SK-N-SH (cell line): ENCODE results near the gene LSMEM2. TPM values are rescaled to one million over a fixed set of nuclear protein-coding genes. Genes with fewer than 3 reads are reported as not detected.

ENCODE experiments used
- CTCF ChIA-PET: fragments of 300-600, 350-600 bp; formaldehyde crosslinking; extraction: SDS; loops from one replicate; lab custom pipeline; 2021; lab: Yijun Ruan, JAX
- POLR2A ChIA-PET: fragments of 350-600 bp; sonication (Branson Sonifier 250); formaldehyde crosslinking; extraction: SDS; loops from one replicate; lab custom pipeline; 2020; ENCODE audit warnings: antibody characterized with exemption, inconsistent platforms; lab: Yijun Ruan, JAX
- DNase-seq: peaks from one replicate; pipeline ENCODE4 v3.0.0; 2012
- H2AFZ ChIP-seq: fragments of 200-600 bp; sonication (generic); 2 replicates; pipeline ENCODE4 v1.8.1; 2016; ENCODE audit warnings: antibody characterized with exemption, mild to moderate bottlenecking, low read depth
- H3F3A ChIP-seq: fragments of 200-600 bp; sonication (generic); replicated peaks from 2 replicates; pipeline ENCODE3; 2016; ENCODE audit warnings: antibody characterized with exemption, mild to moderate bottlenecking; ENCODE audit not compliant: insufficient read depth
- H3K27ac ChIP-seq, 2 experiments: fragments of 200-500 bp in 1 of 2; fragments of 200-600 bp in 1 of 2; sonication (Bioruptor generic) in 1 of 2; sonication (generic), shearing (Covaris generic) in 1 of 2; 2 replicates each; pipeline versions ENCODE4 v1.5.1 to v1.6.1; 2014 to 2016; ENCODE audit warnings: low read depth in 2 of 2, inconsistent platforms in 1 of 2, low read length in 1 of 2, mild to moderate bottlenecking in 1 of 2, mixed read lengths in 1 of 2
- H3K27me3 ChIP-seq: fragments of 200-600 bp; sonication (generic), shearing (Covaris generic); 2 replicates; pipeline ENCODE4 v1.6.1; 2016; ENCODE audit warnings: mixed run types; ENCODE audit not compliant: insufficient read depth
- H3K36me3 ChIP-seq, 2 experiments: fragments of 200-500 bp in 1 of 2; fragments of 200-600 bp in 1 of 2; sonication (Bioruptor generic) in 1 of 2; sonication (generic) in 1 of 2; replicated peaks in 1 of 2; 2 replicates each; pipeline versions ENCODE3 to v1.5.1; 2014 to 2016; ENCODE audit warnings: low read length in 1 of 2, mild to moderate bottlenecking in 1 of 2; ENCODE audit not compliant: insufficient read depth in 2 of 2, control insufficient read depth in 1 of 2
- H3K4me1 ChIP-seq, 2 experiments: fragments of 200-500 bp in 1 of 2; fragments of 200-600 bp in 1 of 2; sonication (Bioruptor generic) in 1 of 2; sonication (generic), shearing (Covaris generic) in 1 of 2; 2 replicates each; pipeline versions ENCODE4 v1.5.1 to v1.6.1; 2014 to 2016; ENCODE audit warnings: low read depth in 1 of 2, low read length in 1 of 2, mixed run types in 1 of 2; ENCODE audit not compliant: insufficient read depth in 2 of 2, control insufficient read depth in 1 of 2
- H3K4me2 ChIP-seq: fragments of 200-600 bp; sonication (generic), shearing (Covaris generic); 2 replicates; pipeline ENCODE4 v1.6.1; 2017; ENCODE audit warnings: mixed run types
- H3K4me3 ChIP-seq, 2 experiments: fragments of 200-500 bp in 1 of 2; fragments of 200-600 bp in 1 of 2; sonication (Bioruptor generic) in 1 of 2; sonication (generic), shearing (Covaris generic) in 1 of 2; 2 replicates each; pipeline versions ENCODE4 v1.5.1 to v1.8.1; 2014 to 2016; ENCODE audit warnings: low read depth in 2 of 2, inconsistent platforms in 1 of 2, low read length in 1 of 2, mild to moderate bottlenecking in 1 of 2, mixed read lengths in 1 of 2, moderate library complexity in 1 of 2
- H3K79me2 ChIP-seq: fragments of 200-600 bp; sonication (generic); 2 replicates; pipeline ENCODE4 v1.8.1; 2017; ENCODE audit warnings: mild to moderate bottlenecking; ENCODE audit not compliant: insufficient read depth
- H3K9ac ChIP-seq: fragments of 200-600 bp; sonication (generic); 2 replicates; pipeline ENCODE4 v1.6.1; 2017; ENCODE audit warnings: mixed run types
- H3K9me2 ChIP-seq: fragments of 200-600 bp; sonication (generic); 2 replicates; pipeline ENCODE4 v1.6.1; 2017; ENCODE audit warnings: mixed run types
- H3K9me3 ChIP-seq: fragments of 200-600 bp; sonication (generic); 2 replicates; pipeline ENCODE4 v1.6.1; 2017; ENCODE audit warnings: mixed run types, mild to moderate bottlenecking, moderate library complexity
- H4K20me1 ChIP-seq: fragments of 200-600 bp; sonication (generic); 2 replicates; pipeline ENCODE4 v1.6.1; 2017; ENCODE audit warnings: mild to moderate bottlenecking, mixed run types; ENCODE audit not compliant: insufficient read depth
- CHD2 ChIP-seq: fragments of 150-350 bp; IDR thresholded peaks from 2 replicates; pipeline ENCODE4 v1.6.1; 2018; ENCODE audit warnings: low read length; ENCODE audit not compliant: partially characterized antibody
- EZH2phosphoT487 ChIP-seq: fragments of 200-600 bp; sonication (generic); IDR thresholded peaks from 2 replicates; pipeline ENCODE4 v1.6.1; 2017; ENCODE audit warnings: low read depth, mixed run types, mild to moderate bottlenecking, antibody characterized with exemption, moderate library complexity, borderline replicate concordance
- FOSL2 ChIP-seq: IDR thresholded peaks from 2 replicates; pipeline ENCODE4 v1.4.0; 2012; ENCODE audit warnings: low read depth, mild to moderate bottlenecking, moderate library complexity, borderline replicate concordance
- FOXM1 ChIP-seq: IDR thresholded peaks from 2 replicates; pipeline ENCODE4 v1.4.0; 2012; ENCODE audit warnings: low read depth, mild to moderate bottlenecking
- GATA2 ChIP-seq: sonication (generic); formaldehyde crosslinking; IDR thresholded peaks from 2 replicates; pipeline ENCODE4 v1.5.0; 2020; ENCODE audit warnings: mild to moderate bottlenecking, missing genetic modification reagents
- JUND ChIP-seq: IDR thresholded peaks from 2 replicates; pipeline ENCODE4 v1.4.0; 2012
- MEF2A ChIP-seq: IDR thresholded peaks from 2 replicates; pipeline ENCODE4 v1.4.0; 2012; ENCODE audit warnings: low read depth, borderline replicate concordance
- NFIC ChIP-seq: IDR thresholded peaks from 2 replicates; pipeline ENCODE4 v1.4.0; 2012; ENCODE audit warnings: borderline replicate concordance
- NRF1 ChIP-seq: IDR thresholded peaks from 2 replicates; pipeline ENCODE4 v1.6.1; 2012; ENCODE audit warnings: low read depth, mild to moderate bottlenecking, low read length
- RCOR1 ChIP-seq: fragments of 150-350 bp; IDR thresholded peaks from 2 replicates; pipeline ENCODE4 v1.6.1; 2017; ENCODE audit warnings: antibody characterized with exemption, low read length
- RXRA ChIP-seq: IDR thresholded peaks from 2 replicates; pipeline ENCODE4 v1.4.0; 2012; ENCODE audit warnings: low read depth, mild to moderate bottlenecking, borderline replicate concordance
- SMC3 ChIP-seq: IDR thresholded peaks from 2 replicates; pipeline ENCODE4 v1.6.1; 2012; ENCODE audit warnings: low read depth, low read length, improper control_type of control experiment
- TAF1 ChIP-seq: IDR thresholded peaks from 2 replicates; pipeline ENCODE4 v1.6.1; 2012; ENCODE audit warnings: low read depth, mild to moderate bottlenecking, low read length, moderate library complexity, borderline replicate concordance
- TCF12 ChIP-seq: IDR thresholded peaks from 2 replicates; pipeline ENCODE4 v1.4.0; 2012
- YY1 ChIP-seq: IDR thresholded peaks from 2 replicates; pipeline ENCODE4 v1.4.0; 2012; ENCODE audit warnings: low read depth, mild to moderate bottlenecking
- WGBS: methylation state at CpG from one replicate; pipeline ENCODE4 v1.1.6; 2017; ENCODE audit warnings: low lambda C conversion rate; 5-methylcytosine and 5-hydroxymethylcytosine counted together
- polyA plus RNA-seq, 3 experiments: library from polyadenylated mRNA; depleted of rRNA; stranded (reverse); fragments of >200 nt; gene quantifications; 2 replicates each; pipeline ENCODE4 v1.2.3, GENCODE V29; 2012
- TF ChIP-seq, protein P1 (sequence below): IDR thresholded peaks from 2 replicates; pipeline ENCODE4 v1.4.0; 2012; ENCODE audit warnings: low read depth, borderline replicate concordance
- TF ChIP-seq, protein P2 (sequence below): fragments of 150-350 bp; IDR thresholded peaks from 2 replicates; pipeline ENCODE4 v1.6.1; 2017; ENCODE audit warnings: antibody characterized with exemption, low read length, low read depth, borderline replicate concordance
- TF ChIP-seq, protein P3 (sequence below): IDR thresholded peaks from 2 replicates; pipeline ENCODE4 v1.4.0; 2012; ENCODE audit warnings: low read depth, borderline replicate concordance

LSMEM2 gene
- 0.03 TPM in 1 of 2 replicates, not detected in the other for polyA plus RNA-seq (2012; rRNA removed)
- polyA plus RNA-seq (2012; cell fraction: cytosol; rRNA removed), result not detected in 2 replicates
- 0.13 and 0.21 TPM in 2 replicates for polyA plus RNA-seq (2012; cell fraction: nucleus; rRNA removed)

DNA sequence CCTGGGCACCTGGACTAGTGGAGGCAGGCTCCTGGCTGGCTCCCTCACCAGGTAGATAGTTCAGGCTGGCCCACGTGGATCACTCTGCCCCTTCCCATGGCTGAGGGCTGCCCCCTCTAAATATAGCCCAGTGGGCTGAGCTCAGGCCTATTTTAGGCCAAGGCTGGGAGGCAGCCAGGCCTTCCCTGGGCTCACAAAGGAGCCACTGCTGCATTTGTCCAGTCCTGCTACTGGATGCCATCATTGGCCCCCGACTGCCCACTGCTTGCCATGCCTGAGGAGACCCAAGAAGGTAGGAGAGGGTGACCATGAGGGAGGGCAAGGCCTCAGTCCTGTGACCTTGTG is at the start of gene LSMEM2:
Gene LSMEM2, plus strand, starts transcription at position 208 of the 345 bp plus-strand sequence. Its CDS starts 27 bp downstream, at position 235.
- TF ChIP-seq TAF1 (no peak), TCF12 (no peak), EZH2phosphoT487 (no peak), MEF2A (no peak), NRF1 (no peak), FOSL2 (no peak), GATA2 (no peak), SMC3 (no peak), FOXM1 (no peak), RXRA (no peak), CHD2 (no peak), RCOR1 (no peak), YY1 (no peak), NFIC (no peak), JUND (no peak)
- TF ChIP-seq, protein P1, sequence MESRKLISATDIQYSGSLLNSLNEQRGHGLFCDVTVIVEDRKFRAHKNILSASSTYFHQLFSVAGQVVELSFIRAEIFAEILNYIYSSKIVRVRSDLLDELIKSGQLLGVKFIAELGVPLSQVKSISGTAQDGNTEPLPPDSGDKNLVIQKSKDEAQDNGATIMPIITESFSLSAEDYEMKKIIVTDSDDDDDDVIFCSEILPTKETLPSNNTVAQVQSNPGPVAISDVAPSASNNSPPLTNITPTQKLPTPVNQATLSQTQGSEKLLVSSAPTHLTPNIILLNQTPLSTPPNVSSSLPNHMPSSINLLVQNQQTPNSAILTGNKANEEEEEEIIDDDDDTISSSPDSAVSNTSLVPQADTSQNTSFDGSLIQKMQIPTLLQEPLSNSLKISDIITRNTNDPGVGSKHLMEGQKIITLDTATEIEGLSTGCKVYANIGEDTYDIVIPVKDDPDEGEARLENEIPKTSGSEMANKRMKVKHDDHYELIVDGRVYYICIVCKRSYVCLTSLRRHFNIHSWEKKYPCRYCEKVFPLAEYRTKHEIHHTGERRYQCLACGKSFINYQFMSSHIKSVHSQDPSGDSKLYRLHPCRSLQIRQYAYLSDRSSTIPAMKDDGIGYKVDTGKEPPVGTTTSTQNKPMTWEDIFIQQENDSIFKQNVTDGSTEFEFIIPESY, result no peak
- TF ChIP-seq, protein P2, sequence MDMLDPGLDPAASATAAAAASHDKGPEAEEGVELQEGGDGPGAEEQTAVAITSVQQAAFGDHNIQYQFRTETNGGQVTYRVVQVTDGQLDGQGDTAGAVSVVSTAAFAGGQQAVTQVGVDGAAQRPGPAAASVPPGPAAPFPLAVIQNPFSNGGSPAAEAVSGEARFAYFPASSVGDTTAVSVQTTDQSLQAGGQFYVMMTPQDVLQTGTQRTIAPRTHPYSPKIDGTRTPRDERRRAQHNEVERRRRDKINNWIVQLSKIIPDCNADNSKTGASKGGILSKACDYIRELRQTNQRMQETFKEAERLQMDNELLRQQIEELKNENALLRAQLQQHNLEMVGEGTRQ, result no peak
- TF ChIP-seq, protein P3, sequence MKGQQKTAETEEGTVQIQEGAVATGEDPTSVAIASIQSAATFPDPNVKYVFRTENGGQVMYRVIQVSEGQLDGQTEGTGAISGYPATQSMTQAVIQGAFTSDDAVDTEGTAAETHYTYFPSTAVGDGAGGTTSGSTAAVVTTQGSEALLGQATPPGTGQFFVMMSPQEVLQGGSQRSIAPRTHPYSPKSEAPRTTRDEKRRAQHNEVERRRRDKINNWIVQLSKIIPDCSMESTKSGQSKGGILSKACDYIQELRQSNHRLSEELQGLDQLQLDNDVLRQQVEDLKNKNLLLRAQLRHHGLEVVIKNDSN, result no peak
- TF ChIP-seq, all 33 proteins: peak for 0
- no peak within 1 kb of the TSS for H2AFZ ChIP-seq
- H3K27me3 ChIP-seq, result 0 out of 2 replicates have a peak, but pooled peaks cover 16% of the 10 kb centered on the region
- no peaks in the 10 kb centered on the region for H3K9me3 ChIP-seq
- H3K27ac ChIP-seq, result no peak within 1 kb of the TSS
- POLR2A ChIA-PET, result interaction anchor here (1.2 kb wide), 1 partner anchor 19 kb away, joined by 4 read pairs; no protein-coding TSS in a partner anchor
- 57% methylated on average over 1 of the region's 2 CpGs for WGBS
- H3K4me2 ChIP-seq, result no peak within 1 kb of the TSS
- no peaks in the 10 kb centered on the region for H3K9me2 ChIP-seq
- no peak within 1 kb of the TSS for H3K9ac ChIP-seq
- H3F3A ChIP-seq, result peaks cover 9% of the 10 kb centered on the region
- peaks cover 0 to 7% of the 10 kb centered on the region in 2 experiments; a peak in 1 of 4 replicates for H3K4me1 ChIP-seq
- CTCF ChIA-PET, result interaction anchor here (1.0 to 12.2 kb wide), 5 partner anchors 20 to 157 kb away, joined by 4 to 206 read pairs (median 11); partner anchors contain the start of genes GNAT1, HYAL3 and NAA80
- no peaks in the 10 kb centered on the region for H3K79me2 ChIP-seq
- no peaks in the 10 kb centered on the region for H4K20me1 ChIP-seq
- H3K4me3 ChIP-seq, result no peak within 1 kb of the TSS
- no peaks in the 10 kb centered on the region for H3K36me3 ChIP-seq
- no peak for DNase-seq
